Natural killer cell treated with Interleukin-12 subunit alpha and Interleukin-12 subunit beta and Interleukin-15 and Interleukin-18, amount 100 ng/mL, for 72 hours (primary cell): ENCODE measurements around the gene LRRC74B. TPM values are rescaled to one million over a fixed set of nuclear protein-coding genes. Genes with fewer than 3 reads are reported as not detected.

Experiments
- ATAC-seq, 2 donors: fragments of 150-1000 bp; cut with Tn5 transposase in 1 of 2; sonication (Bioruptor Pico), chemical (Tn5 transposase) in 1 of 2; 2 replicates each; pipeline ENCODE4 v1.10.0; 2021
- DNase-seq: peaks from one replicate; pipeline ENCODE4 v3.0.0; 2022; ENCODE audit warnings: low spot score
- H3K27ac Mint-ChIP-seq, 2 donors: 1 replicate in 1 of 2; 2 replicates in 1 of 2; pipeline ENCODE4 v1.8.0; 2022; ENCODE audit warnings: mixed read lengths in 2 of 2, mild to moderate bottlenecking in 1 of 2, moderate library complexity in 1 of 2
- H3K27me3 Mint-ChIP-seq, 2 donors: 1 replicate in 1 of 2; 2 replicates in 1 of 2; pipeline ENCODE4 v1.8.0; 2022; ENCODE audit warnings: mixed read lengths in 2 of 2
- H3K36me3 Mint-ChIP-seq: one replicate; pipeline ENCODE4 v1.8.0; 2022; ENCODE audit warnings: mixed read lengths
- H3K4me1 Mint-ChIP-seq, 2 donors: 1 replicate in 1 of 2; 2 replicates in 1 of 2; pipeline ENCODE4 v1.8.0; 2022; ENCODE audit warnings: low read depth in 2 of 2, mixed read lengths in 2 of 2, mild to moderate bottlenecking in 1 of 2
- H3K4me3 Mint-ChIP-seq: one replicate; pipeline ENCODE4 v1.8.0; 2022; ENCODE audit warnings: mixed read lengths
- H3K9me3 Mint-ChIP-seq: 2 replicates; pipeline ENCODE4 v1.8.0; 2022; ENCODE audit warnings: mixed read lengths
- total RNA-seq, 2 donors: library from RNA; stranded (reverse); gene quantifications; one replicate each; pipeline ENCODE4 v1.2.3, GENCODE V29; 2022

The LRRC74B gene
- not detected for total RNA-seq

GRCh38 chr22:21045585-21046294 lies at the start of gene LRRC74B:
LRRC74B (plus strand) TSS chr22:21045946; CDS start chr22:21045987, 41 bp downstream.
- Mint-ChIP-seq H3K36me3 (no peaks in the 10 kb centered on the region), H3K4me3 (peak within 1 kb of the TSS; percentile 84), H3K27me3 (peaks cover 11 to 16% of the 10 kb centered on the region in 2 donors), H3K9me3 (no peaks in the 10 kb centered on the region), H3K27ac (peak within 1 kb of the TSS; percentile 60 to 83), H3K4me1 (peaks cover 20 to 21% of the 10 kb centered on the region in 2 donors)
- ATAC-seq = peak; percentile 94 to 96
- DNase-seq = peak; percentile 89

GRCh38 chr22:20996031-20996410 lies 49.7 kb upstream of the LRRC74B start:
- no peak for DNase-seq
- peaks cover under 1 to 2% of the 10 kb centered on the region in 2 donors for H3K4me1 Mint-ChIP-seq
- H3K27me3 Mint-ChIP-seq = no peaks in the 10 kb centered on the region
- no peaks in the 10 kb centered on the region for H3K9me3 Mint-ChIP-seq
- no peak for ATAC-seq
- no peaks in the 10 kb centered on the region for H3K36me3 Mint-ChIP-seq
- H3K27ac Mint-ChIP-seq = no peak overlapping the region
- no peak overlapping the region for H3K4me3 Mint-ChIP-seq

- H3K36me3 Mint-ChIP-seq = no peaks in the 10 kb centered on the region
- H3K27ac Mint-ChIP-seq = no peak overlapping the region
- peaks cover 7 to 11% of the 10 kb centered on the region in 2 donors for H3K4me1 Mint-ChIP-seq
- H3K4me3 Mint-ChIP-seq = no peak overlapping the region
- no peaks in the 10 kb centered on the region for H3K27me3 Mint-ChIP-seq
- DNase-seq = no peak
- no peak for ATAC-seq
- H3K9me3 Mint-ChIP-seq = no peaks in the 10 kb centered on the region
Observed at GRCh38 chr22:20996598-20997535, 48.9 kb upstream of the LRRC74B start.

GRCh38 chr22:20997536-20998257 lies 48.0 kb upstream of the LRRC74B start:
- Mint-ChIP-seq H3K27ac (no peak overlapping the region), H3K4me3 (no peak overlapping the region), H3K4me1 (peaks cover 11 to 15% of the 10 kb centered on the region in 2 donors), H3K36me3 (no peaks in the 10 kb centered on the region), H3K9me3 (no peaks in the 10 kb centered on the region), H3K27me3 (no peaks in the 10 kb centered on the region)
- ATAC-seq (no peak), DNase-seq (no peak)

- DNase-seq = no peak
- no peak for ATAC-seq
- no peaks in the 10 kb centered on the region for H3K27me3 Mint-ChIP-seq
- H3K9me3 Mint-ChIP-seq = no peaks in the 10 kb centered on the region
- H3K27ac Mint-ChIP-seq = no peak overlapping the region
- H3K4me1 Mint-ChIP-seq = peaks cover 18 to 25% of the 10 kb centered on the region in 2 donors
- no peaks in the 10 kb centered on the region for H3K36me3 Mint-ChIP-seq
- no peak overlapping the region for H3K4me3 Mint-ChIP-seq
Observed at GRCh38 chr22:20998411-20999336, 47.1 kb upstream of the LRRC74B start.

- Mint-ChIP-seq H3K27ac (peak overlapping the region; percentile 53 to 98), H3K4me1 (peaks cover 18 to 27% of the 10 kb centered on the region in 2 donors), H3K9me3 (no peaks in the 10 kb centered on the region), H3K27me3 (no peaks in the 10 kb centered on the region), H3K36me3 (no peaks in the 10 kb centered on the region), H3K4me3 (peak overlapping the region; percentile 98)
- no peak for ATAC-seq
- DNase-seq = no peak
Observed at GRCh38 chr22:20999350-21000206, 46.2 kb upstream of the LRRC74B start.

- H3K27me3 Mint-ChIP-seq = no peaks in the 10 kb centered on the region
Observed at GRCh38 chr22:21000207-21000986, 45.3 kb upstream of the LRRC74B start.

GRCh38 chr22:21000987-21001600 lies 44.7 kb upstream of the LRRC74B start:
- Mint-ChIP-seq H3K4me3 (peak overlapping the region; percentile 98), H3K9me3 (no peaks in the 10 kb centered on the region), H3K27me3 (no peaks in the 10 kb centered on the region), H3K4me1 (peaks cover 18 to 27% of the 10 kb centered on the region in 2 donors), H3K36me3 (no peaks in the 10 kb centered on the region), H3K27ac (peak overlapping the region; percentile 98)
- DNase-seq (no peak), ATAC-seq (no peak)

More at GRCh38 chr22:21000207-21000986, 45.3 kb upstream of the LRRC74B start:
- Mint-ChIP-seq H3K27ac (peak overlapping the region; percentile 98), H3K4me1 (peaks cover 18 to 27% of the 10 kb centered on the region in 2 donors), H3K36me3 (no peaks in the 10 kb centered on the region), H3K4me3 (peak overlapping the region; percentile 98), H3K9me3 (no peaks in the 10 kb centered on the region)
- peak; percentile 39 for DNase-seq
- ATAC-seq = no peak

GRCh38 chr22:21001601-21002325 lies 44.0 kb upstream of the LRRC74B start, which contains the start of gene THAP7:
THAP7 (minus strand) TSS chr22:21002118; CDS start chr22:21001911, 207 bp downstream.
- no peaks in the 10 kb centered on the region for H3K27me3 Mint-ChIP-seq
- ATAC-seq (peak; percentile 95 to 96), DNase-seq (peak; percentile 98)
- H3K27ac Mint-ChIP-seq = peak within 1 kb of the TSS; percentile 98
- peak within 1 kb of the TSS; percentile 98 for H3K4me3 Mint-ChIP-seq
- no peaks in the 10 kb centered on the region for H3K9me3 Mint-ChIP-seq
- H3K4me1 Mint-ChIP-seq = peaks cover 18 to 27% of the 10 kb centered on the region in 2 donors
- no peaks in the 10 kb centered on the region for H3K36me3 Mint-ChIP-seq

GRCh38 chr22:21003782-21004181 lies 42.0 kb upstream of the LRRC74B start:
- H3K27ac Mint-ChIP-seq = peak overlapping the region; percentile 98
- peaks cover 18 to 27% of the 10 kb centered on the region in 2 donors for H3K4me1 Mint-ChIP-seq
- H3K9me3 Mint-ChIP-seq = no peaks in the 10 kb centered on the region
- H3K36me3 Mint-ChIP-seq = no peaks in the 10 kb centered on the region
- DNase-seq (no peak), ATAC-seq (no peak)
- H3K27me3 Mint-ChIP-seq = no peaks in the 10 kb centered on the region
- H3K4me3 Mint-ChIP-seq = peak overlapping the region; percentile 98
